Bronchial epithelial cell (primary cell): ENCODE data around the gene ABLIM2. TPM values are rescaled to one million over a fixed set of nuclear protein-coding genes. Genes with fewer than 3 reads are reported as not detected.
A peak's percentile ranks its signal among the peaks of the same experiment; 100 is the strongest.

Experiments
- DNase-seq: peaks from one replicate; pipeline ENCODE4 v3.0.0-alpha.2; 2010; ENCODE audit warnings: low read depth
- FAIRE-seq: peaks from 2 replicates; lab custom pipeline; 2011; peaks lifted over from hg19 to GRCh38; lab: Jason Lieb, UNC
- H3K27me3 ChIP-seq: 2 replicates; pipeline ENCODE4 v1.5.1; 2011; ENCODE audit warnings: low read length; ENCODE audit not compliant: control insufficient read depth, insufficient read depth
- H3K36me3 ChIP-seq: 2 replicates; pipeline ENCODE4 v1.5.1; 2011; ENCODE audit warnings: low read length; ENCODE audit not compliant: control insufficient read depth, insufficient read depth
- H3K4me3 ChIP-seq: 2 replicates; pipeline ENCODE4 v1.5.1; 2011; ENCODE audit warnings: mild to moderate bottlenecking, low read depth, low read length, control low read depth
- CTCF ChIP-seq: IDR thresholded peaks from 2 replicates; pipeline ENCODE4 v1.5.1; 2011; ENCODE audit warnings: mild to moderate bottlenecking, moderate library complexity, low read length, control low read depth, inconsistent platforms; ENCODE audit not compliant: insufficient read depth, severe bottlenecking
- total RNA-seq: library from RNA; depleted of rRNA; stranded (reverse); fragments of >200 nt; gene quantifications from 2 replicates; pipeline ENCODE4 v1.2.1, GENCODE V29; 2014

The ABLIM2 gene
- total RNA-seq, 1 donor from 2014 or later = 1.1 TPM

DNA sequence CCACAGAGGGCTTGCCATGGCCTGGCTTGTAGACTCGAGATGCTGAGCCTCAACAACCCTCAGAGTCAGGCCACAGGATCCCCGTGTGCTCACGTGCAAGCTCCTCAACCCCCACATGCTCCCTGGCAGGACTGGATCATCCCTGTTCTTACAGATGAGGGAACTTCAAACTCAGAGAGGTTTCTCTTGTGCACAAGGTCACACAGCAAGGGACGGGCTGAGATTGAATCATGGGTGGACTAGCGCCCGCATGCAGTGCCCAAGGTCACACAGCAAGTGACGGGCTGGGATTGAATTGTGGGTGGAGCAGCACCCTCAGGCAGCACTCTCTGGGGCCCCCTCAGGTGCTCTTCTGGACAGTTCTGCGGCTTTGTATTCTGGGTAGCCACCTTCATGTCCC, 158.4 kb downstream of the ABLIM2 start:
- no peak for TF ChIP-seq CTCF
- DNase-seq = no peak
- no peak overlapping the region for H3K4me3 ChIP-seq
- peaks cover 5% of the 10 kb centered on the region for H3K27me3 ChIP-seq
- H3K36me3 ChIP-seq = no peaks in the 10 kb centered on the region
- no peak for FAIRE-seq

DNA sequence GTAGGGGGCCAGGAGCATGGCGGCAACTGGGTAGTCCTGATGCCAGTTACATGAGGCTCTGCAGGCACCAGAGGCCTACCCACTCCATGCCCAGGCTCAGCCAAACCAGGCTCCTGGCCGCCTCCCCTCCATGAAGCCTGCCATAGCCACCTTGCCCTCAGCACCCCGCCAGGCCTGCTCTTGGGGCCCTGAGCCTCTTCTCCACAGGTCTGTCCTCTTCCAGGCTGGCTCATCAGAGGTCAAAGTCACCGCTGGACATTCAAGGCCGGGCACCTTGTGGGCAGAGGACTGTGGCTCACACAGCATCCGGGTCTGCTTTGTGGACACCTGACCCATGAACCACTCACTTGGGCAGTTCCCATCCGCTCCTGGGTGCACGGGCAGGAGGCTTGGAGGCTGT, 158.9 kb downstream of the ABLIM2 start:
- no peak for TF ChIP-seq CTCF
- no peak for DNase-seq
- peaks cover 5% of the 10 kb centered on the region for H3K27me3 ChIP-seq
- FAIRE-seq = no peak
- no peaks in the 10 kb centered on the region for H3K36me3 ChIP-seq
- H3K4me3 ChIP-seq = no peak overlapping the region

DNA sequence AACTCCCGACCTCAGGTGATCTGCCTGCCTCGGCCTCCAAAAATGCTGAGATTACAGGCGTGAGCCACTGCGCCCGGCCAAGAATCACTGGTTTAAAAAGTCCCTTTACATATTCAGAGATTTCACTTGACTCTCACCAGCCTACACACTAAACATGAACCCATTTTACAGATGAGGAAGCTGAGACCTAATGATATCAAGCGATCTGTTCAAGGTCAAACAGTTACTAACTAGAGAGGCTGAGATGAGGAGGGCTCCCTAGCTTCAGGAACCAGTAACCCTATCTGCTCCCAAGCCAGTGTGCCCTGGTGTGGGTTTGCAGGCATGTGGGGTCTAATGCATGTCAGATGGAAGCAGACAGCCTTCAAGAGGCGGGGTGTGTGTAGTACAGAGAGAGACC, 159.3 kb downstream of the ABLIM2 start:
- FAIRE-seq (peak; percentile 23), DNase-seq (no peak)
- no peak for TF ChIP-seq CTCF
- H3K36me3 ChIP-seq = no peaks in the 10 kb centered on the region
- peaks cover 5% of the 10 kb centered on the region for H3K27me3 ChIP-seq
- no peak overlapping the region for H3K4me3 ChIP-seq

- no peak for TF ChIP-seq CTCF
- Histone ChIP-seq H3K36me3 (no peaks in the 10 kb centered on the region), H3K4me3 (no peak overlapping the region), H3K27me3 (peaks cover 3% of the 10 kb centered on the region)
- FAIRE-seq (no peak), DNase-seq (no peak)
Observed at GRCh38 chr4:7998447-7998846, 160.2 kb downstream of the ABLIM2 start.

GRCh38 chr4:7995866-7996265, 162.7 kb downstream of the ABLIM2 start:
- no peaks in the 10 kb centered on the region for H3K36me3 ChIP-seq
- no peaks in the 10 kb centered on the region for H3K27me3 ChIP-seq
- no peak for FAIRE-seq
- no peak for TF ChIP-seq CTCF
- no peak overlapping the region for H3K4me3 ChIP-seq
- DNase-seq = no peak

DNA sequence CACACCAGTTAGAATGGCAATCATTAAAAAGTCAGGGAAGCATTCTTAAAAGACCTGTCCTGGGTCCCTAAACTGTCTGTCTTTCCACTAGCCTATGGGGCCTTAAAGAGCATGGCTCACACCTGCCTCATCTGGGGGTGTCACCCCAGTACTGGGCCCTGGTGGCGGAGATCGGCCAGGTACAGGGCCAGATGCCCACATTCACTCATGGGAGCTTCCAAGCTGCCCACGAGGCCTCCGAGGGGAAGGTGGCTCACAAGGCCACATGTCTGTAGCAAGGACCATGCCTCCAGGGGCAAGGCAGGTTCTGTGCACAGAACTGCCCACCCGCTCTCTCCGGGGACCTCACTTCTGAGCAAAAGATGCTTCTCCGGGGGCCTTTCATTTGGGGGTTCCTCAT, 163.5 kb downstream of the ABLIM2 start:
- Histone ChIP-seq H3K36me3 (no peaks in the 10 kb centered on the region), H3K4me3 (no peak overlapping the region), H3K27me3 (no peaks in the 10 kb centered on the region)
- FAIRE-seq (no peak), DNase-seq (no peak)
- no peak for TF ChIP-seq CTCF
